GM10248 (cell line): Measurements from ENCODE around the gene IFT81.
"Not testable (repeated sequence)": the region's sequence is repeated elsewhere in the genome, so short reads cannot be mapped to it uniquely, and the experiment has no call there.

Source experiments
- CTCF ChIA-PET: fragments of 300-600 bp; sonication (Branson Sonifier 250); formaldehyde crosslinking; extraction: SDS; loops from one replicate; lab custom pipeline; 2021; ENCODE audit warnings: antibody characterized with exemption; lab: Yijun Ruan, JAX
- POLR2A ChIA-PET: fragments of 350-650 bp; sonication (Branson Sonifier 250); formaldehyde crosslinking; extraction: SDS; loops from one replicate; lab custom pipeline; 2020; ENCODE audit warnings: antibody characterized with exemption; lab: Yijun Ruan, JAX
- DNase-seq: peaks from one replicate; pipeline ENCODE4 v3.0.0; 2012; ENCODE audit errors: extremely low spot score
- TF ChIP-seq, protein P1 (sequence below): IDR thresholded peaks from 2 replicates; pipeline ENCODE4 v1.5.1; 2012; ENCODE audit warnings: mild to moderate bottlenecking, low read depth; ENCODE audit errors: extremely low read depth, missing control alignments, control extremely low read depth

The IFT81 gene

DNA sequence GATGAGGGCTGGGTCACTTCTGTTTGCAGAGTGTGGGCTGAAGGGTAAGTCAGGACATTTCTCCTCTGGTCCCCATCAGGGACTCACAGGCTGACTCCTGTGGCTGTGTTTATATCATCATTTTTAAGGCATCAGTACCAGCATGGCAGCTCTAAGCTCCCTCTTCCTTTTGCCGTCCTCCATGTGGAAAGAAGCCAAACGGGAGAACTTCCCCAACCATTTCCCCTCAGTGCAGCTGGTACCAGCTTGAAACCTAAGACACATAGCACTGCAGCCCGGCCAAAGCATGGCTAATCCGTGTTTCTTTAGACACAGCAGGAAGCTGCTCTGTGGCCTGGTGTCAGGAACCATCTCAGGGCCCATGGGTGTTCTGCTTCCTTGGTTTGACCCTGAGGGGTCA, 124.9 kb downstream of the IFT81 start:
- TF ChIP-seq, protein P1, sequence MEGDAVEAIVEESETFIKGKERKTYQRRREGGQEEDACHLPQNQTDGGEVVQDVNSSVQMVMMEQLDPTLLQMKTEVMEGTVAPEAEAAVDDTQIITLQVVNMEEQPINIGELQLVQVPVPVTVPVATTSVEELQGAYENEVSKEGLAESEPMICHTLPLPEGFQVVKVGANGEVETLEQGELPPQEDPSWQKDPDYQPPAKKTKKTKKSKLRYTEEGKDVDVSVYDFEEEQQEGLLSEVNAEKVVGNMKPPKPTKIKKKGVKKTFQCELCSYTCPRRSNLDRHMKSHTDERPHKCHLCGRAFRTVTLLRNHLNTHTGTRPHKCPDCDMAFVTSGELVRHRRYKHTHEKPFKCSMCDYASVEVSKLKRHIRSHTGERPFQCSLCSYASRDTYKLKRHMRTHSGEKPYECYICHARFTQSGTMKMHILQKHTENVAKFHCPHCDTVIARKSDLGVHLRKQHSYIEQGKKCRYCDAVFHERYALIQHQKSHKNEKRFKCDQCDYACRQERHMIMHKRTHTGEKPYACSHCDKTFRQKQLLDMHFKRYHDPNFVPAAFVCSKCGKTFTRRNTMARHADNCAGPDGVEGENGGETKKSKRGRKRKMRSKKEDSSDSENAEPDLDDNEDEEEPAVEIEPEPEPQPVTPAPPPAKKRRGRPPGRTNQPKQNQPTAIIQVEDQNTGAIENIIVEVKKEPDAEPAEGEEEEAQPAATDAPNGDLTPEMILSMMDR = no peak
- POLR2A ChIA-PET = no interaction called here
- DNase-seq = no peak
- CTCF ChIA-PET = interaction anchor here (0.9 kb wide), 1 partner anchor 148 kb away, joined by 5 read pairs; no protein-coding TSS in a partner anchor

GRCh38 chr12:110249716-110250225, 125.6 kb downstream of the IFT81 start:
- no peak for DNase-seq
- CTCF ChIA-PET = interaction anchor here (0.7 to 1.4 kb wide), 4 partner anchors 11 to 148 kb away, joined by 3 to 5 read pairs (median 4); no protein-coding TSS in a partner anchor
- POLR2A ChIA-PET = no interaction called here
- TF ChIP-seq, protein P1 = no peak

DNA sequence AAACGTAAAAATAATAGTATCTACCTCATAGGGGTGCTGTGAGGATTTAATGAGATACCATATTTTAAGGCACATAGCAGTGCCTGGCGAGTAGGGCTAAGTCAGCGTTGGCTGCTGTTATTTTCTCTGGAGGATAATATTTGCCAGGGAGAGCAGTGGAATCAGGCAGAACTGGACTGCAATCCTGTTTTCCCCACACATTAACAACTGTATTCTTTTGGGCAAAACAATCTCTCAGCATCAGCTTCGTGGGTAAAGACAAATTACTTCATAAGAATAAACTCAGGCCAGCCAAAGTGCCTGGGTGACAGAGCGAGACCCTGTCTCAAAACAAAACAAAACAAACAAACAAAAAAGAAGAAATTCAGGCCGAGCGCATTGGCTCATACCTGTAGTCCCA, 127.2 kb downstream of the IFT81 start:
- ChIA-PET CTCF (interaction anchor here (1.2 kb wide), 1 partner anchor 19 kb away, joined by 3 read pairs; no protein-coding TSS in a partner anchor), POLR2A (no interaction called here)

GRCh38 chr12:110252716-110253115, 128.6 kb downstream of the IFT81 start:
- ChIA-PET POLR2A (interaction anchor here (0.6 to 0.7 kb wide), 2 partner anchors 43 to 151 kb away, joined by 3 read pairs; no protein-coding TSS in a partner anchor), CTCF (no interaction called here)
- no peak for DNase-seq
- TF ChIP-seq, protein P1 = no peak

More for the DNA sequence above, 127.2 kb downstream of the IFT81 start:
- DNase-seq = no peak
- TF ChIP-seq, protein P1 = no peak

DNA sequence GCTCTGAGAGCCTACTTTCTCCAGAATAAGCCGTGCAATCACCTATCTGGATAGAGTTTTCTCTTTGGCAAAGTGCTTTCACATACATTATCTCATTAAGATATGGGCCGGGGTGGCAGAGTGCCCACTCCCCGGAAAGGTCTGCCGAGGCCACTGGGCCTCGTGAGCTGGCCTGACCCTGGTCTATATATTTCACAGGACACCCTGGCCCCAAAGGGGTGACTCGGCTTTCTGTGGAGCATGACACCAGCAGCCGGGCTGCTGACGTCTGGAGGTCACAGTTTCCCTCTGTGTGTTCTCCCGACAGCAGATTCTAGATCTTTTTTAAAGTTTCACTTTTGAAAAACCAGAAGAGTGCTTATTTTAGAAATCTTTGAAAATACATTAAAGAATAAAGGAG, 129.0 kb downstream of the IFT81 start:
- no peak for DNase-seq
- POLR2A ChIA-PET = no interaction called here
- CTCF ChIA-PET = no interaction called here
- TF ChIP-seq, protein P1 = no peak

- no peak for DNase-seq
- CTCF ChIA-PET = no interaction called here
- TF ChIP-seq, protein P1 = no peak
- POLR2A ChIA-PET = no interaction called here
These were observed 130.9 kb downstream of the IFT81 start for GRCh38 chr12:110254971-110255540.

DNA sequence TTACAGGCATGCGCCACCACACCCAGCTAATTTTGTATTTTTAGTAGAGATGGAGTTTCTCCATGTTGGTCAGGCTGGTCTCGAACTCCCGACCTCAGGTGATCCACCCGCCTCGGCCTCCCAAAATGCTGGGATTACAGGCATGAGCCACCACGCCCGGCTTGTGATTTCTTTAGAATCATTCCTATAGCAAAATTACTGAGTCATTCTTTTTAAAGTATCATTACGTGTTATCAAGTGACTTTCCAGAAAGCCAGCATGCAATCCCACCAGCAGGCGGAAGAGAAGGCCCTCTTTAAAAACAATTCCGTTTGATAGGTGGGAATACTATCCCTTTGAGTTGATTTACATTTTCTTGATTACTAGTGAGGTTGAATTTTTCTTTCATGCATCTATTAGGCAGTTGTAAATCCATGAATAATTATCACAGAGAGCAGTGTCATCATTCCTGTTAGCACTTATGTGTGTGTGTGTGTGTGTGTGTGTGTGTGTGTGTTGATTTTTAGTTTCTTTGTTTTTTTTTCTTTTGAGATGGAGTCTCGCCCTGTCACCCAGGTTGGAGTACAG, 131.8 kb downstream of the IFT81 start:
- CTCF ChIA-PET, POLR2A ChIA-PET, DNase-seq: not testable (repeated sequence)
